Posterior cingulate gyrus (tissue), 11 donors: Measurements from ENCODE around the gene STRBP.
A peak's percentile ranks its signal among the peaks of the same experiment; 100 is the strongest.
"Not testable (repeated sequence)": the region's sequence is repeated elsewhere in the genome, so short reads cannot be mapped to it uniquely, and the experiment has no call there.

ENCODE experiments used
- DNase-seq, 10 donors: peaks; one replicate each; pipeline versions ENCODE4 v3.0.0 to v3.0.0-alpha.2; 2020 to 2021; ENCODE audit warnings: mixed read lengths in 3 of 10
- intact Hi-C: fragments of 100-400 bp; cut with DNase I; formaldehyde crosslinking; loops from one replicate; pipeline ENCODE4 v1.15.1; 2023

STRBP gene

DNA sequence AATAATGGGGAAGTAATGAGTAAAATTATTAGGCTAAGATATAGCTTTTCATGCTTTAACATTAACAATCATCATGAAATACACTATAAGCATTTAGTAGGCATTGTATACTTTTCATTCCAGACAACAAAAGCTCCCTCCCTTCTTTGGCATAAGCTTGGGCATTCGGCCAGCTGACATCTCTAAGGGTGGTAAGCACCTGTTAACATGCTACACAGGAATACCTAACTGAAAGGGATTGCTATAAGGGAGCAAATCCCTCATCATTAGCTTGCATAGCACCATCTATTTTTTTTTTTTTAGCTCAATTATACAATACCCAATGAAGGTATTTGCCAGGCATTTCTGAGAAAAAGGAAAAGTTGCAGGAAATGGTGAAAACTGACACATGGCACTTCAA is 16.6 kb downstream of the STRBP start:
- no peak for DNase-seq
- intact Hi-C loops = no loop called here

DNA sequence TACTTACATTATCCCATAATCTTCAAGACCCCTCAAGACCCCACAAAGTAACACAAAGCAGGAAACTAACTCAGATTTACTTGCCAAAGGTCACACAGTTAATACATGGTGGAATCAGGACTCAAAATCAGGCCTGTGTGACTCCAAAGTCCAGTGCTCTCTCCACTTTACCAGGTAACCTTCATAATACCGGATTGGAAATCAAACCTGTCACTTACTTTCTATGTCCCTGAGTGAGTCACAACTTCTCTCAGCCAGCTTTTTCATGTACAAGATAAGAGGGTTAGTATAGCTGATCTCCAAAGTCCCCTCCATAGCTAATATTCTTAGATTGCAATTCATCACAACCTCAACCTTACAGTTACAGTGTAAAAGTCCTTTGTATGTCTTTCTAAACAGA is 17.1 kb downstream of the STRBP start:
- intact Hi-C loops = no loop called here
- DNase-seq = no peak

DNA sequence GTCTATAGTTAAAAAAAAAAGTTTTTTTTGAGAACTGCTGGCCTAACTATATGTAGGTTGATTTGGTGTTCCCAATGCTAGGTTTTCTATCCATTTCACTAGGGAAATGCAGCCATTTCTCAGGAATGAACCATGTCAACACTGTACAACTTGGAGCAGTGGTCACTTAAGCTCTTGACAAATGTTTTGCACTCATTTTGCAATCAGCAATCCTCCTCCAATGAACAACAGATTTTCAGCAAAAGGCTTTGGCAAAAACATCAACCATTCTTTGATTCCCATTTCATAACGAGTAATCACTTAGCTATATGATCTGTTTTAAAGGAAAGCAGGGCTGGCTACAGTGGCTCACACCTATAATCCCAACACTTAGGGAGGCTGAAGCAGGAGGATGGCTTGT is 17.9 kb downstream of the STRBP start:
- DNase-seq = no peak
- intact Hi-C loops = no loop called here

DNA sequence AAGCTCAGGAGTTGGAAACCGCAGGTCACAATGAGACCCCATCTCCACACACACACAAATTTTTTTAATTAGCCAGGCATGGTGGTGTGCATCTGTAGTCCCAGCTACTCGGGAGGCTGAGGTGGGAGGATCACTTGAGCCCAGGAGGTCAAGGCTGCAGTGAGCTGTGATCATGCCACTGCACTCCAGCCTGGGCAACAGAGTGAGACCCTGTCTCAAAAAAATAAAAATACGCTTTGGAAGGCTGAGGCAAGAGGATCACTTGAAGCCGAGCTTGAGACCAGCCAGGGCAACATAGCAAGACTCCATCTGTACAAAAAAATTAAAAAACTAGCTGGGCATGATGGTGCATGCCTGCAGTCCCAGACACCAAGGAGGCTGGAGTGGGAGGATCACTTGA is 19.2 kb downstream of the STRBP start:
- DNase-seq, intact Hi-C loops: not testable (repeated sequence)

DNA sequence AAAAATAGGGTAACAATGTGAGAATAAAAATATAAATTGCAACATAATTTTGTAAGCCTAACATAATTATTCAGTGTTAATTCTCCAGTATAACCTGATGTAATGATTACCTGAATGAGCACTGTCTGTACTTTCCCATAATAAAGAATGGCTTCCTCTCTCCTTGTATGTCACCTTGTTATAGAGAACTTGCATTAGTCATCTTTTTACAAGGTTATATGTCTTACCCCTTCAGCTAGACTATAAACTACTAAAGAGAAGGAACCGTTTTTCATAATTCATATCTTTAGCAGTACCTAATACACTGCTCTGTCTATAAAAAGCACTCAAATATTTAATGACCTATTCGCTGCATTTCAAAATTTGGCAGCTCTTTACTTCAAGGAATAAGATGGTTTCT is 19.8 kb downstream of the STRBP start:
- no peak for DNase-seq

DNA sequence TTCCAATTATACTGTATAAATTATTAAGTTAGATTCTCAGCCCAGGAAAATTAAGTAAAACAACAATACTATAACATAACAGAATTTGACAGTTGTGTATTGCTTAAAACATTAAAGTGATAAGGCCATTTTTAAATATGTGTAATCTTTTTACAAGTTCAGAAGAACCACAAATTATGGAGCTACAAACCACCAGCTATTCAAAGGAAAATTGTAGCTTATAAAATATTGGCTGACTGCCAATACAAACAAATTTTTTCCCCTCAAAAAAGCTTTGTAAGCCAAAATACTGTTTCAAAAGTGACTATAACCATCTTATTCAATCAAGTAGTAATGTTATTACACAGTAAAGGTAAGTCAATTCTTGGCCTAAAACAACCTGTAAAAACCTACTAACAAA is 21.9 kb downstream of the STRBP start:
- intact Hi-C loops = no loop called here
- no peak for DNase-seq

More for the DNA sequence above, 19.8 kb downstream of the STRBP start:
- intact Hi-C loops = no loop called here

DNA sequence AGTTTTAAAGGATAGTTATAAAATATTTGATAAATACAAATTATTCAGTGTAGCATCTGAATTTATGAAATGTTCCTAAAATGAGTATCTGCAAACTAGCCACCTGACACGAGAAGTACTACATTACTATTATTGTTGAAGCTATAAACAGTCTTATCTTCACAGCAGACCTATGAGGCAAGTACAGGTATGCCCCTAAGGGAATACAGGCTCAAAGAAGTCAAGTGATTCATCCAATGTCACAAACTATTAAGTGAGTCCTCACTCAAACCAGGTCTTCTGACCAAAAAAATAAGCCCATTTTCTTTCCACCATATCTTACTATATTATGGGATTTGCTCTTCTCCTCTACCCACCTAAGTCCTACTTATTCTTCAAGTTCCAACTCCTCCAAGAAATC is 28.7 kb downstream of the STRBP start:
- DNase-seq = no peak
- intact Hi-C loops = no loop called here

DNA sequence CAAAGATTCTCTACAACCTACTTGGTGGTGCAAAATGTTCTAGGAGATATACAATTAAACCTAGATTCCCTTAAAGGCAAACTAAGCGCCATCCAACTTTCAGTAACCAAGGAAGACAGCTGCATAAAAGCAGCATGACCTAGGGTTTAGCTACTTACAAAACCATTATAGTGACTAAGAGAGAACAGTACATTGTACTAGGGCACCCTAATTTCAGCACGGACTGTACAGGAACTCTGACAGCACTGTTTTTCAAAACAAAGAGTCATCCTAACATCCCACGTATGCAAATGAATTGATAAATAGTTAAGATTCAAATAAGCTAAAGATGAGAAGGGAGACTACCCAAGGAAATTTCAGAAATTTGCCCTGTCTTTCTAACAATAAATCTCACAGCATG is 30.0 kb downstream of the STRBP start:
- intact Hi-C loops = no loop called here
- no peak for DNase-seq

DNA sequence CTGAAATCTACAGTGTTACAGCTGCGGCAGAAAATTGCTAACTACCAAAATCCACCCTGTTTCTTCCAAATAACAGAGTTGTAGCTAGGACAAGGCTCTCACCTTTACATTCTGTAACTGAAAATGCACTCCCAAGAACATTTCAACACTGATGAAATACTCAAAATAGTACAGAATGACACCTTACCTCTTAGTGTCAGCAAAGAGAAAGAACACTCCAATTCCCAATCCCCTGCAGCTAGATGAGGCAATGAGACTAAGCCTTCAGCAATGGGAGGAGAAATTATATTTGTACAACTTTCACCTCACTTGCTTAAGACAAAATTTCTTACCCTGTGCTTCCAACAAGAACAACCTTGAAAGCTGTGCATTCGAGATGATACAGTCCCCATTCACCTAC is 31.2 kb downstream of the STRBP start:
- intact Hi-C loops = no loop called here

DNA sequence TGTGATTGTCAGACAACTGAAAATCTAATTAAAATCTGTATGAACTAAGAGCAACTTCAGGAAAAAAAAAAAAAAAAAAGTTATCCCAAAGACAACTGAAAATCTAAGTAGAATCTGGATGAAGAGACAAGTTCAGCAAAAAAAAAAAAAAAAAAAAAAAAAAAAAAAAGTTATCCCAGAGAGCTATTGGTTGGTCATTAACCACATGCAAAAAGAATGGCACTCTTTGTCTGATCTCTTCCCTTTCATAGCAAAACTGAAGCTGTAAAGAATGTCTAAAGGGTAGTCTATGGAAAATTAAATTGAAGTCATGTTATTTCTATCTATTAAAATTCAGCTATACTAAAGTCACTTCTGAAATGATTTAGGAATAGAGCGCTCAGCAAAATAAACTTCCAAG is 32.9 kb downstream of the STRBP start:
- DNase-seq = no peak
- intact Hi-C loops = no loop called here

More for the DNA sequence above, 31.2 kb downstream of the STRBP start:
- DNase-seq = no peak

DNA sequence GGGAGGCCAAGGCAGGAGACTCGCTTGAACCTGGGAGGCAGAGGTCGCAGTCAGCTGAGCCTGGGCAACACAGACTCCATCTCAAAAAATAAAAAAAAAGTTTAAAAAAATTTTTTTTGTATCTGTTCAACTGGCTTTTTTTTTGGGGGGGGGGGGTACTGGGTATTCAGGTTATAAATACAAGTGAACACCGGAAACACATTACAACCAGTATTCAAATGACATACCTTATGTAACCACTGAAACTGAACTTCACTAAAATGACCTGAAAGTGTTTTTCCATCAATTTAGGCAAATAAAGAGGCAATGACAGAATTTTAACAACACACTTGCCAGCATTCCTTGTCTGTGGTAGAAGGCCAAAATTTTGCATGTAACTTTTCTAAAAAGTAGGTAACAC is 33.5 kb downstream of the STRBP start:
- DNase-seq = no peak

DNA sequence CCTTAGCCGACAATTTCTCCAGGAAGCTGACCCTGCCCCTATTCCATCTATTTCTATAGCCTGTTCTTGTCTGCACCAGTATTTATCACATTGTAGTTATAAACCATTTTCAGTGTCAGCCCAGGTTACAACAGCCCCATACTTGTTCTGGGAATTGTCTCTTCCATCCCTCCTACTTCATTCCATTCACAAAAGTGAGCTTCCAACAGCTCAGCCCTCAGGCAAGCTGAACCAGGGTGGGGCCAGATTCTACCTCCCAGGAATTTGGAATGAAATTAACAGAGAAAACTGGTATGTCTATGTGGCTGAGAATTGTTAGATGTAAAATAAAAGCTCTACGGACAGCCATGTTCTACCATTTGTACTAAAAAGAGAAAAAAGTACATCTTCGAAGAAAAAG is 36.1 kb downstream of the STRBP start:
- intact Hi-C loops = no loop called here

More for the DNA sequence above, 33.5 kb downstream of the STRBP start:
- intact Hi-C loops = no loop called here

DNA sequence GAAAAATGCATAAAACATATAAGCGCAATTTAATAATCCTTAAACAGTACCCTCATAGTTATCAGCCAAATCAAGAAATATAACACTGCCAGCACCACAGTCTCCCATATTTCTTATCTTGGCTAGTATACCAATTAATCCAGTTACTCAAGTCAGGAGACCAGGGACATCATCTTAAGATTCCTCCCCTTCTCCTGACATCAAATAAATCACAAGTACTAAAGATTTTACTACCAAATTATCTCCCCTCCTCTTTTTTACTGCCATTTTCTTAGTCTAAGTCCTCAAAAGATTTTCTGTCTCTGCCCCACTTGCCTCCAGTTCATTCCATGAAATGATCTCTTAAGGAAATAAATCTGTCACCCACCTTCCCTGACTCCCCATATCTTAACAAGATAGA is 37.0 kb downstream of the STRBP start:
- DNase-seq = no peak
- intact Hi-C loops = no loop called here

More for the DNA sequence above, 36.1 kb downstream of the STRBP start:
- DNase-seq = no peak

DNA sequence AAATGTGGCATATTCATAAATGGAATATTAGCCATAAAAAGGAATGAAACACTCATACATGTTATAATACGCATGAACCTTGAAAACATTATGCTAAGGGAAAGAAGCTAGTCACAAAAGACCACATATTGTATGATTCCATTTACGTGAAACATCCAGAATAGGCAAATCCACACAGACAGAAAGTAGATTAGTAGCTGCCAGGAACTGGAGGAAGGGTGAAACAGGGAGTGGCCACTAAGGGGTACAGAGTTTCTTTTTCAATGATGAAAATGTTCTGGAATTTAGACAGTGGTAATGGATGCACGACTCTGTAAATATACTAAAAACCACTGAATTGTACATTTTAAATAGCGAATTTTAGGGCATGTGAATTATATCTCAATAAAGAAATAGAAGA is 39.4 kb downstream of the STRBP start:
- no peak for DNase-seq
- intact Hi-C loops = no loop called here

DNA sequence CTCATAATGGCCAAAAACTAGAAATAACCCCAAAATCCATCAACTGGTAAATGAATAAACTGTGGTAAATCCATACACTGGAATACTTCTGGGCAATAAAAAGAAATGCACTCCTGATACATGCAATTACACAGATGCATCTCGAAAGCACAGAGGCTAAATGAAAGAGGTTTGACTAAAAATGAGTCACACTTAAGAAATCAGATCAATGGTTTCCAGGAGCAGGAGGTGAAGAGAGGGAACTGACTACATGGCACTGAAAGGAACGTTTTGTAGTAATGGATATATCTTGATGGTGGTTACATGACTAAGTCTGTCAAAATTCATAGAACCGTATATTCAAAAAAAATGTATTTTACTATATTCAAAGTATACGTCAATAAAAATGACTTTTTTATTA is 42.4 kb downstream of the STRBP start:
- intact Hi-C loops = no loop called here
- no peak for DNase-seq

DNA sequence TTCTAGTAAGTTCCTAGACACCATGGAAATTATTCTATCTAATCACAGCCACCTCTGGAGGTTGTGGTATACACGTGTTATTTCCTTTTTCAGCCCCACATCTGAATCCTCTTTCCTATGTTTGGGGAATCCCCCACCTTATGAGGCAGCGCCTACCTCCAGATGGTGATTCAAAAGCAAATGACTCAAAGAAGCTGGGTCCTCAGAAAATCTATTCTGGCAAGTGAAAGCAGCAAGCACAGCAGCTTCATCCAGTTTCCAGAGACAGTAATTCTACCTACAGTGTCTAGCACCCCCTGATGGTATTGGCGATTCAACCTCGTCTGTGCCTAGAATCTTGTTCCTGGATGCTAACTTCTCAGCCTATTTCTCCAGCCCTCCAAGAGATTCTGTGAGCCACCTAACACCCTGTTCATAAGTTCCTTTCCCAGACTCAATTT is 43.0 kb downstream of the STRBP start:
- peak in 5 of 10 donors; percentile 9 to 73 (median 10) for DNase-seq
- intact Hi-C loops = no loop called here

DNA sequence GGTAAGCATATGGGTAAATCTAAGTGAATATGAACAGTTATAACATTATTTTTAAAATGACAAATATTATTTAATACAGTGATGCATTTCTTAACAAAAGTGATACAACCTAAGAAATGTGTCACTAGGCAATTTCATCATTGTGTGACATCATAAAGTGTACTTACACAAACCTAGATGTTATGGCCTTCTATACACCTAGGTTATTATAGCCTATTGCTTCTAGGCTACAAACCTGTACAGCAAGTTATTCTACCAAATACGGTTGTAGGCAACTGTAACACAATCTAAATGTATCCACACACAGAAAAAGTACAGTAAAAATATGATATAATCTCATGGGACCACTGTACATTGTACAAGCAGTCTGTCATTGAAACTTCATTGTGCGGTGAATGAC is 48.3 kb downstream of the STRBP start:
- no peak for DNase-seq
- intact Hi-C loops = no loop called here

DNA sequence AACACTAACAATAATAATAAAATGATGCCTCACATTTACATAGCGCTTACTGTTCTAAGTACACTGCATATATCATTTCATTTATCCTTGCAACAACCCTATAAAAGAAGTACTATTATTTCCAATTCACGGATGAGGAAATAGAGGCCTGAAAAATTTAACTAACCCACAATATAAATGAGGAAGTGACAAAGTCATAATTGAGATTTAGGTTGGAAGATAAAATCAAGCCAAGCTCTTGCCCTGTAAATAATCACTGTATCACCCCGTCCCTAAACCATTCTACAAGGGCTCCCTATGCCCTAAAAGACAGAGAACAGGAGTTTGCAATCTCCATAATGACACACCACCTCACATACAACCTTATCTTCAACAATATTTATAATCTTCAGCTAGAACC is 49.6 kb downstream of the STRBP start:
- intact Hi-C loops = no loop called here

DNA sequence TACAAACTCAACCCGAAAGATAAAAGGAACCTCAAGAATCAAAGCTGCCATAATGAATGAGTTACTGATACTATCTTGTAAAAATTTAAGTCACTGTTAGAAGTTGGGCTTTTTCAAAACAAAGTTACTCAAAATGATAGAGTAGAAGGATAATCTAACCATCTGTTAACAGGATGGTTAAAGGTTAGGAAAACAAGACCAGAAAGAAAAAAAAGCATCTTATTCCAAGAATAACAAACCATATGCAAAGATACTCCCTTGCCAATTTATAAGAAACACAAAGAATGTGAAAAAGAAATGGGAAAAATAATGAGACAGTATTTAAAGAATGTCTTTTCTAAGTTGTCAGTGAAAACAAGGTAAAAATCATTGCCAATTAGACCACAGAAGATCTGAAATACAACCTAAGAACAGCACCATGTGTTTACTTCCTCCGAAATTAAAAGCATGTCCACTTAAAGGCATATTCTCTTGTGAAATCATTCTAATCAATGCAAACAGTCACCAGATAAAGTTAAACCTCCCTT is 51.2 kb downstream of the STRBP start:
- intact Hi-C loops = no loop called here
- DNase-seq = no peak

More for the DNA sequence above, 49.6 kb downstream of the STRBP start:
- no peak for DNase-seq

DNA sequence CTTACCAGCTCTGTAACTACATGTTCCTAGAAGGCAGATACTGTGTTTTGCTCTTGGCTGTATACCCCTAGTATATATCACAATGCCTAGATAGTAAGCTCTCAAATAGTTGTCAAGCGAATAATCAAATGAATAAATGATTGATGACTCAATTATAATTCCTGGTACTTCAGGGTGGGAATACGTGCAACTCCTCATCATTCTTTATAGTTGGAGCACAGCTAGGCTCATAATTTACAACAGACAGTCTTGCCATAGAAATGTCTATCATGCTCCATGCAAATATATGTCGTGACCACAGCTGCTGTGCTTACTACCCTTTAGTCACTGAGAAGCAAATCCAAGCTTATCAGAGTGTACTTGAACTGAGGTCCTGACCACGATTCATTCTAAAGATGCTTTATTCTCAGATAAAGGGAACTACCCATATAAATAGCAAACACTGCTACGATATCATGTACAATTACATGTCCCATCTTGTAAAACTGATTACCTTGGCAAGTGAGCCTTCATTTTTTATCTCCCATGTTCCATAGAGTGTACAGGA is 52.1 kb downstream of the STRBP start:
- DNase-seq = no peak
- intact Hi-C loops = no loop called here

DNA sequence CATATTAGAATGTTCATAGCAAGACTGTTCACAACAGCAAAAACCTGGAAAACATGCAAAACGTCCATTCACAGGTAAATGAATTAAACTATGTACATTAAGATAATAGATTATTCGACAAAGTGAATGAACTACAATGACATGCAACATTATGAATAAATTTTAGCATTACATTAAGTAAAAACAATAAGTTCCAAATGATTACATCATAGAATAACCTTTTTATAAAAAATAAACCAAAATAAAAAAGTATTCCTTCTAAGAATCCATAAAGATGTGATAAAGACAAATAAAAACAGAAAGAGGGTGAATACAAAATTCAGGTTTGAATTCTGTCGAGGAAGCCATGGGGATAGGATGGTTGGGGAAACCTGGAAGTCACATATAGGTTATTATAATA is 57.3 kb downstream of the STRBP start:
- intact Hi-C loops = no loop called here
- DNase-seq = no peak

DNA sequence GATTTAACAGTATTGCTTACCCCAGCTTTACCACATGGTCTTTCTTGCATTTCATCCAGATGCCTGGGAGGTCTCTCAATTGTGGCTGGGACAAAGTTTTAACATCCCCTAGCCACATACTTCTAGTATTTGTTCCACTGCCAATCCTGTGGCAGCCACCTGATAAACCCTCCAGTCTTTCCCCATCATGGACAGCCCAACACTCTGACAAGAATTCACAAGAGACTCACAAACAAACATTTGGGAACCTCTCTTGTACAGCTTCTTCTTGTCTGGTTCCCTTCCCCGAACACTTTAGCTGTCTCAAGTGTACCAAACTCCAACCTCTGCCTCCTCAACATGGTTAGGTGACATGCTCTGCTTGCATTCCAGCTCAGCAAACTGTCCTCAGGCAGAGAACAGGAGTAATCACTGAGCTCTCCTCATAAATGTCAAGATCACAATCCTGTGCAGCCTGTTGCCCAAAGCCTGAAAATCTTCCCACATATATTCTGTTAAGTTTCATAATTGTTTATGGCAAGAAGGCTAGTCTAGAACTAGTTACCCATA is 59.7 kb downstream of the STRBP start:
- DNase-seq = no peak
- intact Hi-C loops = no loop called here

DNA sequence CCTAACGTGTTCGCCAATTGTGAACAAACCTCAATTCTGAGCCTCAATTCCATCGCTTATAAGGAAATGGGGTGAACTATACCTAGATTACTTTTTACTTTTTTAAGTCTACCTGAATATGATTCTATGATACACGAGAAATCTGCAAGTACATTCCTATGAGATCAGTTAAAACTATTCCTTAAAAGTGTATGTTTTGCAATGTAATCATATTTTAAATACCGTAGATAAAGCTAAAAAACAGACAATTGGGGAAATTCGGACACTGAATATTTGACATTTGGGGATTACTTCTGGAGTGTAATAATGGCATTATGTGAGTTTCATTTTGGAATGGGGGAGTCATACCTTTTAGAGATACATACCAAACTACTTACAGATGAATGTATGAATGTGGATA is 62.3 kb downstream of the STRBP start:
- no peak for DNase-seq
- intact Hi-C loops = no loop called here
